LHCN-M2 (cell line): ENCODE results near the gene TLR2. TPM values are rescaled to one million over a fixed set of nuclear protein-coding genes. Genes with fewer than 3 reads are reported as not detected.

ENCODE experiments used
- DNase-seq: peaks from one replicate; pipeline ENCODE4 v3.0.0-alpha.2; 2012; ENCODE audit warnings: low read depth
- polyA plus RNA-seq: library from polyadenylated mRNA; unstranded; fragments of >200 nt; gene quantifications from one replicate; pipeline ENCODE4 v1.2.1, GENCODE V29; 2012; ENCODE audit warnings: missing spikeins
- total RNA-seq: library from RNA; depleted of rRNA; stranded (reverse); fragments of >200 nt; gene quantifications from 2 replicates; pipeline ENCODE4 v1.2.3, GENCODE V29; 2014; rRNA removed

Gene TLR2
- 1.0 and 1.3 TPM in 2 replicates for total RNA-seq
- polyA plus RNA-seq = 0.10 TPM

- no peak for DNase-seq
Observed at GRCh38 chr4:153684182-153684970, at the start of gene TLR2. TSS of gene TLR2 (plus strand) at chr4:153684280. CDS start at chr4:153702908, 18,628 bp downstream.

GRCh38 chr4:153634738-153635353, 49.2 kb upstream of the TLR2 start:
- peak; percentile 33 for DNase-seq

GRCh38 chr4:153635846-153636245, 48.2 kb upstream of the TLR2 start:
- no peak for DNase-seq

GRCh38 chr4:153637201-153637600, 46.9 kb upstream of the TLR2 start:
- DNase-seq = no peak

- no peak for DNase-seq
Observed at GRCh38 chr4:153638011-153638410, 46.1 kb upstream of the TLR2 start.

GRCh38 chr4:153638999-153639398, 45.1 kb upstream of the TLR2 start:
- no peak for DNase-seq

- DNase-seq = no peak
Observed at GRCh38 chr4:153639833-153640802, 44.0 kb upstream of the TLR2 start.

- no peak for DNase-seq
Observed at GRCh38 chr4:153641532-153641931, 42.5 kb upstream of the TLR2 start.

- DNase-seq = peak; percentile 65
Observed at GRCh38 chr4:153643406-153644383, 40.4 kb upstream of the TLR2 start.

GRCh38 chr4:153645183-153645582, 38.9 kb upstream of the TLR2 start:
- peak; percentile 15 for DNase-seq

GRCh38 chr4:153646261-153646660, 37.8 kb upstream of the TLR2 start:
- DNase-seq = no peak

GRCh38 chr4:153646978-153647377, 37.1 kb upstream of the TLR2 start:
- DNase-seq = no peak

- no peak for DNase-seq
Observed at GRCh38 chr4:153647975-153648374, 36.1 kb upstream of the TLR2 start.

- peak; percentile 40 for DNase-seq
Observed at GRCh38 chr4:153649572-153649991, 34.5 kb upstream of the TLR2 start.

- DNase-seq = peak; percentile 18
Observed at GRCh38 chr4:153651116-153651515, 33.0 kb upstream of the TLR2 start.

GRCh38 chr4:153651587-153651986, 32.5 kb upstream of the TLR2 start:
- DNase-seq = peak; percentile 37

- DNase-seq = peak; percentile 76
Observed at GRCh38 chr4:153652051-153652784, 31.9 kb upstream of the TLR2 start.

- no peak for DNase-seq
Observed at GRCh38 chr4:153655002-153655541, 29.0 kb upstream of the TLR2 start.

- DNase-seq = peak; percentile 84
Observed at GRCh38 chr4:153655928-153656327, 28.2 kb upstream of the TLR2 start.
